Spinal cord (tissue), 10 donors: ENCODE results near the gene CEP78. TPM values are rescaled to one million over a fixed set of nuclear protein-coding genes. Genes with fewer than 3 reads are reported as not detected.

ENCODE experiments used
- DNase-seq, 6 donors: peaks; one replicate each; pipeline versions ENCODE4 v3.0.0 to v3.0.0-alpha.2; 2013 to 2015; ENCODE audit warnings: low spot score in 6 of 6, low read depth in 4 of 6
- H3K27ac ChIP-seq: one replicate; pipeline ENCODE4 v1.5.1; 2013; ENCODE audit warnings: low read depth, low read length, control low read depth
- H3K27me3 ChIP-seq: one replicate; pipeline ENCODE4 v1.6.1; 2013; ENCODE audit warnings: low read length; ENCODE audit not compliant: control insufficient read depth, insufficient read depth
- H3K36me3 ChIP-seq: one replicate; pipeline ENCODE4 v1.6.1; 2013; ENCODE audit warnings: low read length; ENCODE audit not compliant: control insufficient read depth, insufficient read depth
- H3K4me1 ChIP-seq: one replicate; pipeline ENCODE4 v1.6.1; 2013; ENCODE audit warnings: low read length; ENCODE audit not compliant: control insufficient read depth, insufficient read depth
- H3K4me3 ChIP-seq: one replicate; pipeline ENCODE4 v1.5.1; 2013; ENCODE audit warnings: low read depth, low read length, control low read depth
- H3K9me3 ChIP-seq: one replicate; pipeline ENCODE4 v1.6.1; 2013; ENCODE audit warnings: low read length; ENCODE audit not compliant: control insufficient read depth, insufficient read depth
- WGBS: methylation state at CpG from one replicate; pipeline ENCODE4 v1.1.5; 2013; ENCODE audit warnings: missing lambda C conversion rate; ENCODE audit not compliant: insufficient coverage; 5-methylcytosine and 5-hydroxymethylcytosine counted together
- polyA plus RNA-seq, 2 donors: library from polyadenylated mRNA; unstranded; fragments of 120-200 nt; gene quantifications; one replicate each; pipeline ENCODE4 v1.2.1, GENCODE V29; 2013; ENCODE audit not compliant: insufficient read length in 2 of 2
- small RNA-seq: library from RNA; depleted of rRNA; stranded (forward); fragments of <200 nt; gene quantifications from one replicate; pipeline ENCODE3, GENCODE V24; 2014; ENCODE audit warnings: low replicate concordance
- total RNA-seq, 2 donors: library from RNA; depleted of rRNA in 1 of 2; stranded (reverse); fragments of 120-200 nt in 1 of 2; fragments of >200 nt in 1 of 2; gene quantifications; one replicate each; pipeline versions ENCODE4 v1.2.3 to v1.2.4, GENCODE V29; 2013 to 2014
- donor health status: healthy.

Gene CEP78
- total and polyA plus RNA-seq, 4 donors: 34.2 to 57.2 (median 41.9) TPM

DNA sequence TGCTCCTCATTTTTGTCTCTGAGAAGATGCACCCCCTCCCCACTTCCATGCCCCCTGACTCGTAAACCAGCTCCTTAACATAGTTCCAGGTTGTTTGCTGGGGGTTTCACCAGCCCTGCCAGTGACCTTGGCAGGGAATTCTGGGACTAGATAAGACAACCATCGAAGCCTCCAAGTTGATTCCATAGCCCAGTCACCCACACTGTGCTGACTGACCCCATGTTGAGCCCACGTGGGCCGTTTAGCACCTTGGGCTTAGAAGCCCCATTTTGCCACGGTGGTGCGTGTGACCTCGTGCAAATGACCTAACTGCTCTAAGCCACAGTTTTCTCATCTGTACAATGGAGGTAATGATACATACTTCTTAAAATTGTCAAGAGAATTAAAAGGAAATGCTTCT lies 85.6 kb downstream of the CEP78 start:
- WGBS: 92% methylated on average over 4 of the region's 7 CpGs
- Histone ChIP-seq H3K9me3 (no peaks in the 10 kb centered on the region), H3K36me3 (peaks cover 39% of the 10 kb centered on the region)

DNA sequence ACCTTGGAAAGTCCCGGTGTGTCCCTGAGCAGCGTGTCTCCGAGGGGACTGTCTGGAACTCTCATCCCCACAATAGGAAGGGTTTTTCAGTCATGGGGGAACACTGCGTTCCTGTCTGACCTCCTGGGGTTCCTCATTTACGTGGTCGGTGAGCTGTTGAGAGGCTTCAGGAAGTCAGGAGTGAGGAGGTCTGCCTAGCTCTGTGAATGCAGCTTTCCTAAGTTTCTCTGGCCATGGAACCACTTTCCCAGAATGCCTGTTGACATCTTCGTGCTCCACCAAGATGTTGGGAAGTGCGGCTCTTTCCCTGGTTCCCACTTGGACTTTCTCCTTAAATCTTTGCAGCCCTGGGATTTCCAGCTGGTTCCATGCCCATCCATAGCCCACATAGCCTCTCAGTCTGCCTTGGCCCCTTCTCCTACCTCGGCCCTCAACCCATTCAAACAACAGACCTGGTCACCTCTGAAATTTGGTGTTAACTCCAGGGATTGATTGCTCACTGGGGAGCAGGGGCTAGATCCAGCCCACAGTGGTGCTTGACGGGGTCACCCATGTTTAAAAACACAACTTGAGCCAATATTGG lies 88.3 kb downstream of the CEP78 start:
- Histone ChIP-seq H3K4me1 (peaks cover 19% of the 10 kb centered on the region), H3K36me3 (peaks cover 27% of the 10 kb centered on the region), H3K27me3 (no peaks in the 10 kb centered on the region), H3K4me3 (no peak overlapping the region), H3K27ac (peak overlapping the region; percentile 16), H3K9me3 (no peaks in the 10 kb centered on the region)
- WGBS: 86% methylated on average over 5 of the region's 10 CpGs
- no peak for DNase-seq

More for the DNA sequence above, 85.6 kb downstream of the CEP78 start:
- no peak for DNase-seq
- Histone ChIP-seq H3K27me3 (no peaks in the 10 kb centered on the region), H3K27ac (no peak overlapping the region), H3K4me1 (peaks cover 23% of the 10 kb centered on the region), H3K4me3 (no peak overlapping the region)

DNA sequence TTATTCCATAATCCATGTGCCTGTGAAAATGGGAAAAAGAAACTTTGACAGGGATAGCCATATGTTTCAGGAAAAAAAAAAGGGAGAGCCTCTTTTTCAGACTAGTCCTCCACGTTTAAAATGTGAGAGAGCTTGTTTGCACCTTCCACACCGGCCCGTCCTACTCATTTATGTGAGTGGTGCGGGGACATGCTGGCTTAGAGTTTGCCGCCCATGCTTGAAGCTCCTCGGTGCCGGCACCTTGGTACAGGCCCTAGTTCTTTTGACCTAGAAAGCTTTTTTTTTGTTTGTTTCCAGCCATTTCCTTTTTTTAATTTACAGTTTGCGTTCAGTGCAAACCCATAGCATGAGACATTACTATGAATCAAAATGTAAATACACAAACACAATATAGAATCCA lies 88.8 kb downstream of the CEP78 start:
- WGBS: 90% methylated on average over 5 of the region's 8 CpGs
- no peak overlapping the region for H3K4me3 ChIP-seq
- H3K4me1 ChIP-seq: peaks cover 14% of the 10 kb centered on the region
- H3K27ac ChIP-seq: peak overlapping the region; percentile 16
- H3K27me3 ChIP-seq: no peaks in the 10 kb centered on the region
- no peak for DNase-seq
- no peaks in the 10 kb centered on the region for H3K9me3 ChIP-seq
- H3K36me3 ChIP-seq: peaks cover 22% of the 10 kb centered on the region

DNA sequence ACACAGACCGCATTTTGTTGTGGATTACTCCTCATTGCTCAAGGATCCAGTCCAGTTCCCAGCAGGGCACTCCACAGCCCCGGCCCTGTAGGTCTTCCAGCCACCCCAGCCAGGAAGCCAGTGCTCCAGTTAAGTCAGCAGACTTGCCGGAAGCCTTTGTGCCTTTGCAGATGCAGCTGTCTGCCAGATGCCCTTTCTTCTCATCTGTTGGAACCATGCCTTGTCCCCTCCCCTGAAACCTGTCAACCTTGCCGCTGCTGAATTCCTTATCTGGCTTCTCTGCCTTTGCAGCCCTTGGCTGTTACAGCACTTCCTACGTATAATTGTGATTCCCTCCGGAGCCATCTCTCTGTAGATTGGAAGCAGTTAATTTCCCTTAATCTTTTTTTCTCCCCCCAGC lies 89.5 kb downstream of the CEP78 start:
- DNase-seq: peak in 4 of 6 donors; percentile 26 to 94 (median 56)
- peak overlapping the region; percentile 26 for H3K27ac ChIP-seq
- peaks cover 18% of the 10 kb centered on the region for H3K36me3 ChIP-seq
- peaks cover 14% of the 10 kb centered on the region for H3K4me1 ChIP-seq
- WGBS: 9% methylated on average over 4 of the region's 6 CpGs
- no peak overlapping the region for H3K4me3 ChIP-seq
- H3K9me3 ChIP-seq: no peaks in the 10 kb centered on the region
- H3K27me3 ChIP-seq: no peaks in the 10 kb centered on the region

DNA sequence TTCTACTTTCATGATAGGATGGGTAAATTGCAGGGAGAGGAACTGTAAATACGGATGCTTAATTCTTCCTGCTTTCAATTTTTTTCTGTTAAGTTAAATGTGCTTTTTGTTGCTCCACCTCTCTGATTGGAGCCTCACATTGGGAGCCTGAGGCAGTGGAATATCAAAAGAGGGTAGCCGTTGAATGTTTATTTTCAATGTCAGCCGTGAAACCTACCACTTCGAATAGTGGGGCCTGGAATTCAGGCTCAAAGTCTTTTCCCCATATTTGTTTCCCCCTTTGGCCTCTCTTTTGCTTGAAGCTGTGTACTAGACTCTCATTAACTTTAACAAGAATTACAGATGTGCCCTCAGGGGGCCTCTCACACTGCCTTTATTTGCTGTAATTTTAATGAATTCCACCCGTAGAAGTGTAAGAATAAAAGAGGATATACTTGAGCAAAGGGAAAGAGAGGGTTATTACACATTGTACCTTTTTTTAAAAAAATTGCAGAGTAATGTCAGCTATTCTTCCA lies 90.0 kb downstream of the CEP78 start:
- DNase-seq: peak in 1 of 6 donors; percentile 81
- 60% methylated on average over 1 of the region's 5 CpGs for WGBS
- Histone ChIP-seq H3K36me3 (peaks cover 14% of the 10 kb centered on the region), H3K4me1 (peaks cover 14% of the 10 kb centered on the region), H3K27me3 (no peaks in the 10 kb centered on the region), H3K4me3 (no peak overlapping the region), H3K27ac (peak overlapping the region; percentile 26), H3K9me3 (no peaks in the 10 kb centered on the region)

DNA sequence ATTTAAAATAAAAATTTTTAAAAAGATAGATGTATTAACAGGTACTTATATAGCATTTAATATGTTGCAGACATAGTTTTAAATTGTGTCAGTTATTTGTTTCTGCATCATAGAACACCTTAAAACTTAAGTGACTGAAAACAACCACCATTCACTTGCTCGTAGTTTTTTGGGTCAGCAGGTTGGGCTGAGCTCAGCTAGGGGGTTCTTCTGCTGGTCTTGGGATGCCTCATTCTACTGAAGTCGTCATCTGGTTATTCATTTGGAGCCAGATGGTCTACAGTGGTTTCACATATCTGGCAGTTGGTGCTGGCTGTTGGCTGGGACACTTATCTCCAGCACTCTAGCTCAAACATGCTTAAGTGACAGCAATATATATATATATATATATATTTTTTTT lies 90.7 kb downstream of the CEP78 start:
- no peak for DNase-seq
- peaks cover 12% of the 10 kb centered on the region for H3K36me3 ChIP-seq
- H3K4me3 ChIP-seq: no peak overlapping the region
- no peaks in the 10 kb centered on the region for H3K9me3 ChIP-seq
- H3K27me3 ChIP-seq: no peaks in the 10 kb centered on the region
- WGBS: no CpG with 5 or more reads among the region's 2 CpGs
- peaks cover 14% of the 10 kb centered on the region for H3K4me1 ChIP-seq
- H3K27ac ChIP-seq: no peak overlapping the region

Small RNAs within 50 kb of the gene (small RNA-seq; reads per million reads assigned to genes)
- not detected for gene AL353705.4

Other genes starting within 250 kb of the CEP78 start
- 100 to 1,000 TPM in 1 of 2 donors, 10 to 100 TPM in 1; 53.2 to 109 TPM for gene GNAQ, start 204.3 kb upstream of the CEP78 start, total RNA-seq
- 100 to 1,000 TPM in 1 of 2 donors, 10 to 100 TPM in 1; 94.9 to 134 TPM for gene GNAQ, start 204.3 kb upstream of the CEP78 start, polyA plus RNA-seq
- 100 to 1,000 TPM in 1 of 2 donors, 10 to 100 TPM in 1; 86.7 to 134 TPM for gene PSAT1, start 61.0 kb downstream of the CEP78 start, total RNA-seq
- gene PSAT1, start 61.0 kb downstream of the CEP78 start, polyA plus RNA-seq: 100 to 1,000 TPM; 226 to 328 TPM